Osteoblast (primary cell): ENCODE results near the gene NAV2. TPM values are rescaled to one million over a fixed set of nuclear protein-coding genes. Genes with fewer than 3 reads are reported as not detected.
A peak's percentile ranks its signal among the peaks of the same experiment; 100 is the strongest.

Experiments
- DNase-seq: peaks from one replicate; pipeline ENCODE4 v3.0.0; 2011; ENCODE audit warnings: low spot score, mixed read lengths; ENCODE audit not compliant: insufficient read length; ENCODE audit errors: missing footprints
- H2AFZ ChIP-seq: 2 replicates; pipeline ENCODE4 v1.6.0; 2011; ENCODE audit warnings: mild to moderate bottlenecking, low read length
- H3K27ac ChIP-seq: 2 replicates; pipeline ENCODE4 v1.5.1; 2011; ENCODE audit warnings: mild to moderate bottlenecking, low read depth, low read length, moderate library complexity
- H3K27me3 ChIP-seq: 2 replicates; pipeline ENCODE4 v1.6.0; 2012; ENCODE audit warnings: mild to moderate bottlenecking, control low read depth, inconsistent platforms, low read length, moderate library complexity; ENCODE audit not compliant: insufficient read depth
- H3K36me3 ChIP-seq: 2 replicates; pipeline ENCODE4 v1.5.1; 2011; ENCODE audit warnings: mild to moderate bottlenecking, low read length, control low read depth, moderate library complexity; ENCODE audit not compliant: insufficient read depth
- H3K4me1 ChIP-seq: 2 replicates; pipeline ENCODE4 v1.5.1; 2011; ENCODE audit warnings: mild to moderate bottlenecking, low read length, control low read depth, moderate library complexity; ENCODE audit not compliant: insufficient read depth
- H3K4me2 ChIP-seq: 2 replicates; pipeline ENCODE4 v1.6.0; 2011; ENCODE audit warnings: mild to moderate bottlenecking, low read length; ENCODE audit not compliant: insufficient read depth
- H3K4me3 ChIP-seq: fragments of 200-600 bp; sonication (generic); 3 replicates; pipeline ENCODE4 v1.5.1; 2012; ENCODE audit warnings: mild to moderate bottlenecking, low read length, inconsistent platforms; ENCODE audit not compliant: insufficient read depth
- H3K79me2 ChIP-seq: 2 replicates; pipeline ENCODE4 v1.6.0; 2012; ENCODE audit warnings: mild to moderate bottlenecking, low read length, control low read depth, inconsistent platforms; ENCODE audit not compliant: insufficient read depth
- H3K9me3 ChIP-seq: 2 replicates; pipeline ENCODE4 v1.5.1; 2011; ENCODE audit warnings: low read depth, low read length, control low read depth
- H4K20me1 ChIP-seq: 2 replicates; pipeline ENCODE4 v1.6.0; 2012; ENCODE audit warnings: mild to moderate bottlenecking, low read length, control low read depth; ENCODE audit not compliant: insufficient read depth
- total RNA-seq: library from RNA; depleted of rRNA; stranded (reverse); fragments of >200 nt; gene quantifications from 2 replicates; pipeline ENCODE4 v1.2.3, GENCODE V29; 2012
- TF ChIP-seq, protein P1 (sequence below): IDR thresholded peaks from 2 replicates; pipeline ENCODE4 v1.5.1; 2011; ENCODE audit warnings: mild to moderate bottlenecking, low read depth, low read length, moderate library complexity; ENCODE audit errors: extremely low read depth

NAV2 gene
- total RNA-seq, 1 donor, result 8.7 TPM

DNA sequence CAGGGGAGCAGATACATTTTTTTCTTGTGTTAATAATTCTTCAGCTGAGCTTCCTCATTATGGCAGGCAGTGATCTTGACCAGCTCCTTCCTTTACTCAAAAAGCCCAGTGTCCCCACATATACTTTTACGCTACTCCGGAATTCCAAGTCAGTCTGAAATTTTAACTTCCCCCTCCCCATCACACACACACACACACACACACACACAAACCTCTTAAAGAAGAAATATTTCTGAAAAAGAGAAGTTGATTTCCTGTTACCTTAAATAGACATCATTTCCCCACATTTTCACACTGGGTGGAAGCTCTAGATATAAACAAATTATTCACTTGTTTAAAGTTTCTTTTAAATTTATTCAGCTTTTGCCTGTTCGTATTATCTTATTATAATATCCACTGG, 333.8 kb downstream of the NAV2 start:
- DNase-seq, result no peak
- H3K27me3 ChIP-seq, result no peaks in the 10 kb centered on the region
- TF ChIP-seq, protein P1, sequence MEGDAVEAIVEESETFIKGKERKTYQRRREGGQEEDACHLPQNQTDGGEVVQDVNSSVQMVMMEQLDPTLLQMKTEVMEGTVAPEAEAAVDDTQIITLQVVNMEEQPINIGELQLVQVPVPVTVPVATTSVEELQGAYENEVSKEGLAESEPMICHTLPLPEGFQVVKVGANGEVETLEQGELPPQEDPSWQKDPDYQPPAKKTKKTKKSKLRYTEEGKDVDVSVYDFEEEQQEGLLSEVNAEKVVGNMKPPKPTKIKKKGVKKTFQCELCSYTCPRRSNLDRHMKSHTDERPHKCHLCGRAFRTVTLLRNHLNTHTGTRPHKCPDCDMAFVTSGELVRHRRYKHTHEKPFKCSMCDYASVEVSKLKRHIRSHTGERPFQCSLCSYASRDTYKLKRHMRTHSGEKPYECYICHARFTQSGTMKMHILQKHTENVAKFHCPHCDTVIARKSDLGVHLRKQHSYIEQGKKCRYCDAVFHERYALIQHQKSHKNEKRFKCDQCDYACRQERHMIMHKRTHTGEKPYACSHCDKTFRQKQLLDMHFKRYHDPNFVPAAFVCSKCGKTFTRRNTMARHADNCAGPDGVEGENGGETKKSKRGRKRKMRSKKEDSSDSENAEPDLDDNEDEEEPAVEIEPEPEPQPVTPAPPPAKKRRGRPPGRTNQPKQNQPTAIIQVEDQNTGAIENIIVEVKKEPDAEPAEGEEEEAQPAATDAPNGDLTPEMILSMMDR, result no peak
- H3K27ac ChIP-seq, result no peak overlapping the region
- peaks cover 4% of the 10 kb centered on the region for H3K79me2 ChIP-seq
- H3K9me3 ChIP-seq, result no peaks in the 10 kb centered on the region
- no peak overlapping the region for H3K4me2 ChIP-seq
- H2AFZ ChIP-seq, result no peak overlapping the region
- H3K4me3 ChIP-seq, result no peak overlapping the region
- H3K36me3 ChIP-seq, result peaks cover 30% of the 10 kb centered on the region
- H4K20me1 ChIP-seq, result no peaks in the 10 kb centered on the region
- peaks cover 20% of the 10 kb centered on the region for H3K4me1 ChIP-seq

DNA sequence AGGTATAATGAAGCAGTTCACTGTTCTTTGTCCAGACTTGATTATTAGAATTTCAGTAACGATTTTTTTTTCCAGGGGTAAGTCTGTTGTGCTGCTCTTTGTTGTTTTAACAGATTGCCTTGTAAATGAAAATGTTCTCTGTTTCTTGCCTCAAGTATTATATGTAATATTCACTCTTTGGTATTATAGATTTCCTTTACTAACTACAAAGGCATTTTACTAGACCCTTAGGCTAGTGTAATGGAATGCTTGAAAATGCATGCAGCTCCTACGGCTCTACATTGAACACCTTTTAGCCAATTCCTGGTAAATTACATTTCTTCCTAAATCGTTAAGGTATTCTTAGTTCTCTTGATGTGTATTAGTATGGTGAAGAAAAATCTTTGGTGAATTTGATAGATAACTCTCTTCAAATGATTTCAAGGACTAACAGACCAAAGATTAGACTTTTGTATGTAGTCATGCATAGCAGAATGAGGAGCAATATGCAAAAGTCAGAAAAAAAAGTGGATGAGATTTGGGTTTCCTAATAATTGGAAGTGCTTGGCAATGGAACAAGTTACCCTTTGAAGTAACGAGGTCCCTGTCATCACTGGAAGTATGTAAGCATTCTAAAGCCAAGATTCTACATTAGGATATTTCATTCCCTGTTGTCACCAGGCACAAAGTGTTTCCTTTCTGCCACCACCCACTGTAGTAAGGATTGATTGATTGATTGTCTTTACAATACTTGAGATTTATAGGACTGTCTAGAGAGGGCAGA, 334.6 kb downstream of the NAV2 start:
- Histone ChIP-seq H3K27me3 (no peaks in the 10 kb centered on the region), H2AFZ (no peak overlapping the region), H3K4me1 (peaks cover 16% of the 10 kb centered on the region), H3K4me2 (no peak overlapping the region), H3K9me3 (no peaks in the 10 kb centered on the region), H3K79me2 (peaks cover 4% of the 10 kb centered on the region), H3K36me3 (peaks cover 30% of the 10 kb centered on the region), H3K4me3 (no peak overlapping the region), H4K20me1 (no peaks in the 10 kb centered on the region), H3K27ac (no peak overlapping the region)
- DNase-seq, result no peak
- TF ChIP-seq, protein P1, result no peak

DNA sequence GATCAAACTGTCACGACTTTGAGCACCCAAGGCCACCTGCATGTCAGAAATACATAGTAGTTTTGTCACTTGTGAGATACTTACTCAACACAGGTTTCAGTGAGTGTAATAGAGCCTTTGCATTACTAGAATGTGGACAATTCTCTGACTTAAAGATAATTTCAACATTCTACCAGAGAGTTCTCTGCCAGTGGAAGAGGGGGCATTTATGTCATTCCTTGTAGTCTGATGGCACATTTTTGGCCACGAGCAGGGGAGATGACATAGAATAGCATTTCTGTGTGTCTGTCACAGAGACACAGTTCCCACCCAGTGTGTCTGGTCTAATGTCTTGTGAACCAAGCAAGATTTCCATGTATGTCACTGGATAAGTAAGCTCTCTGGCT, 335.1 kb downstream of the NAV2 start:
- Histone ChIP-seq H4K20me1 (no peaks in the 10 kb centered on the region), H3K4me2 (no peak overlapping the region), H3K4me3 (no peak overlapping the region), H3K9me3 (no peaks in the 10 kb centered on the region), H3K79me2 (peaks cover 4% of the 10 kb centered on the region), H3K27me3 (no peaks in the 10 kb centered on the region), H3K27ac (peak overlapping the region; percentile 40), H3K36me3 (peaks cover 30% of the 10 kb centered on the region), H3K4me1 (peaks cover 14% of the 10 kb centered on the region), H2AFZ (no peak overlapping the region)
- TF ChIP-seq, protein P1, result no peak
- no peak for DNase-seq

DNA sequence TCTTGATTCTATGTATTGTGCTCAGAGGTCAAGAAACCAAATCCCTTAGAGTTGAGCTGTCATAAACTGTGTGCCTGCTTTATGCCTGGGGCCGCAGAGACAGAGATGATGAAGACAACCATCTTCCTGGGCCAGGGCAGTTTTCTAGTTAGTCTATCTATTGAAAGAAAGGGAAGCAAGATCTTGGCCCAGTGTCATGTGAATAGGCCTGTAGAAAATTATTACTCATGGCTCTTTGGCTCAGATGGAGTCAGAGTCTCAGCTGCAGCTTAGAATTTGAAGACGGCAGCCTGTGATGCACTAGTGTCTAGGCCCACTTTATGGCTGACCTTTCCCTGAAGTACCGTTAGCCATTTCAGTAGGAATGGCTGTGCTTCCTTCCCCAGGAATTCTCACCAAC, 335.6 kb downstream of the NAV2 start:
- Histone ChIP-seq H3K27ac (peak overlapping the region; percentile 40), H3K27me3 (no peaks in the 10 kb centered on the region), H3K4me3 (no peak overlapping the region), H4K20me1 (no peaks in the 10 kb centered on the region), H3K79me2 (peaks cover 4% of the 10 kb centered on the region), H2AFZ (no peak overlapping the region), H3K9me3 (no peaks in the 10 kb centered on the region), H3K4me1 (peaks cover 14% of the 10 kb centered on the region), H3K36me3 (peaks cover 31% of the 10 kb centered on the region), H3K4me2 (no peak overlapping the region)
- peak; percentile 89 for DNase-seq
- TF ChIP-seq, protein P1, result no peak
